T-helper 2 cell treated with Interferon-gamma antibody and Interleukin-4, amounts not matched to agents 5 μg/mL and 100 μg/mL, for 36 hours (primary cell): ENCODE measurements around the gene RETN.
"Not testable (repeated sequence)": the region's sequence is repeated elsewhere in the genome, so short reads cannot be mapped to it uniquely, and the experiment has no call there.

Source experiments
- DNase-seq: peaks from one replicate; pipeline ENCODE4 v3.0.0; 2021; ENCODE audit warnings: low spot score
- H3K27ac Mint-ChIP-seq: one replicate; pipeline ENCODE4 v1.8.0; 2021; ENCODE audit warnings: mild to moderate bottlenecking, mixed read lengths
- H3K27me3 Mint-ChIP-seq: one replicate; pipeline ENCODE4 v1.8.0; 2021; ENCODE audit warnings: low read depth, mixed read lengths
- H3K36me3 Mint-ChIP-seq: one replicate; pipeline ENCODE4 v1.8.0; 2021; ENCODE audit warnings: low read depth, mixed read lengths
- H3K4me1 Mint-ChIP-seq: one replicate; pipeline ENCODE4 v1.8.0; 2021; ENCODE audit warnings: low read depth, mixed read lengths
- H3K4me3 Mint-ChIP-seq: one replicate; pipeline ENCODE4 v1.8.0; 2022; ENCODE audit warnings: mild to moderate bottlenecking, moderate library complexity, mixed read lengths
- H3K9me3 Mint-ChIP-seq: one replicate; pipeline ENCODE4 v1.8.0; 2021; ENCODE audit warnings: mixed read lengths

RETN gene

GRCh38 chr19:7643629-7644549 lies 25.0 kb upstream of the RETN start:
- H3K27me3 Mint-ChIP-seq, H3K4me3 Mint-ChIP-seq, H3K4me1 Mint-ChIP-seq, H3K27ac Mint-ChIP-seq, DNase-seq, H3K9me3 Mint-ChIP-seq: not testable (repeated sequence)
- H3K36me3 Mint-ChIP-seq: peaks cover 32% of the 10 kb centered on the region

DNA sequence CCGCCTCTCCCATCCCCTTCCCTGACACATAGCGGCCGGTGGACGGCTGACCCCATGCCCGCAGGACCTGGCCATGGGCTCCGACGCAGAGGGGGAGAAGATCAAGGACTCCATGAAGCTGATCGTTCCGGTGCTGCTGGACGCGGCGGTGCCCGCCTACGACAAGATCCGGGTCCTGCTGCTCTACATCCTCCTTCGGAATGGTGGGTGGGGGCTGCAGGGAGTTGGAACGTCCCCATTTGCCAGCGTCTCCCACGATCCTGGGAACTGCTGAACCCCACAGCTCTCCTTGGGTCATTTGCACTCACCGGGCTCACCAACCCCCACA lies 24.3 kb upstream of the RETN start:
- no peaks in the 10 kb centered on the region for H3K9me3 Mint-ChIP-seq
- H3K4me1 Mint-ChIP-seq: peaks cover 7% of the 10 kb centered on the region
- peaks cover 29% of the 10 kb centered on the region for H3K36me3 Mint-ChIP-seq
- H3K27ac Mint-ChIP-seq: no peak overlapping the region
- H3K27me3 Mint-ChIP-seq: no peaks in the 10 kb centered on the region
- H3K4me3 Mint-ChIP-seq: no peak overlapping the region
- no peak for DNase-seq

- Mint-ChIP-seq H3K36me3 (peaks cover 22% of the 10 kb centered on the region), H3K27ac (no peak overlapping the region), H3K27me3 (no peaks in the 10 kb centered on the region), H3K4me1 (peaks cover 3% of the 10 kb centered on the region), H3K9me3 (no peaks in the 10 kb centered on the region), H3K4me3 (no peak overlapping the region)
- no peak for DNase-seq
Observed at GRCh38 chr19:7645163-7645562, 23.7 kb upstream of the RETN start.

DNA sequence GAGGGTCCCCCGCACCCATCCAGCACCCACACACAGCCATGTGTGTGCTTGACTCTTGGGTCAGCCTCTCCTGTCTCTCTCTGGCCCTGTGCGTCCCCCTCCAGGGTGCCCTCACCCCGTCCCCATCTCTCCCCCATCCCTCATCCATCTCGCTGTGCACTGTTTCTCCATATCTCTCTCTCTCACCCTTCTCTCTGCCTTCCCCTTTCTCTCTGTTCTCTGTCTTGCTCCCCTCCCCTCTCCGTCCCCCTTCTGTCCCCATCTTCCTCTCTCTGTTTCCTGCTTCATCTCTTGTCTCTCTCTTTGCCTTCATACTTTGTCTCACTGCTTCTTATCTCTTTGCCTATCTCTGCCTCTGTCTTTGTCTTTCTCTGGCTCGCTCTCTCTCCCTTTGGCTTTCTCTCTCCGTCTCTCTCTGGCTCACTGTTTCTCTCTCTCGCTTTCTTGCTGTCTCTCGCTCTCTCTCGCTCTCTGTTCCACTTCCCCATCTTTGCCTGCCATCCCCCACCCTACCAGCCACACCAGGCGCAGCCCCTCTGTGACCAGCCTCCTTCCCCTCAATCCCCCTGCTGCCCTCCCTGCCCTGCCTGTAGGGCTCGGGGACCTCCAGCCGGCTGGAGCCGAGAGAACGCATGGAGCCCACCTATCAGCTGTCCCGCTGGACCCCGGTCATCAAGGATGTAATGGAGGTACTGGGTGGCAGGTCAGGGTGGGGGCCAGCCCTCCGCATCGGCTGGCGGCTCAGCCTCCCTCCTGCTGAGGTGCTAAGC lies 23.0 kb upstream of the RETN start:
- Mint-ChIP-seq H3K27me3 (no peaks in the 10 kb centered on the region), H3K9me3 (no peaks in the 10 kb centered on the region), H3K4me3 (no peak overlapping the region), H3K36me3 (peaks cover 19% of the 10 kb centered on the region), H3K4me1 (peaks cover 3% of the 10 kb centered on the region), H3K27ac (peak overlapping the region; percentile 2)
- no peak for DNase-seq

DNA sequence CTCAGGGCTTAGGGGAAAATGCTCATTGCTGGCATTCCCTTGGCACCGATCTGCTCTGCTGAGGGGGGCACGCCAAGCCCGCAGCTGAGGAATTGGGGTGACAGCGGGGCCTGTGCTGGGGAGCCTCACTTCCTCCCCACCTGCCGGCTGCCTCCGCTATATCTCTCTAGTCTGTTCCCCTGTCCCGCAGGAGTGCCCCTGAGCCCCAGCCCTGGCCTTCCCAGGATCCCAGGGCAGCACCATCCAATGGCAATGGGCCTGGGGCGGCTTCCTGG lies 22.5 kb upstream of the RETN start:
- no peaks in the 10 kb centered on the region for H3K27me3 Mint-ChIP-seq
- no peak overlapping the region for H3K27ac Mint-ChIP-seq
- H3K4me3 Mint-ChIP-seq: no peak overlapping the region
- H3K9me3 Mint-ChIP-seq: no peaks in the 10 kb centered on the region
- peaks cover 19% of the 10 kb centered on the region for H3K36me3 Mint-ChIP-seq
- DNase-seq: no peak
- peaks cover 3% of the 10 kb centered on the region for H3K4me1 Mint-ChIP-seq

DNA sequence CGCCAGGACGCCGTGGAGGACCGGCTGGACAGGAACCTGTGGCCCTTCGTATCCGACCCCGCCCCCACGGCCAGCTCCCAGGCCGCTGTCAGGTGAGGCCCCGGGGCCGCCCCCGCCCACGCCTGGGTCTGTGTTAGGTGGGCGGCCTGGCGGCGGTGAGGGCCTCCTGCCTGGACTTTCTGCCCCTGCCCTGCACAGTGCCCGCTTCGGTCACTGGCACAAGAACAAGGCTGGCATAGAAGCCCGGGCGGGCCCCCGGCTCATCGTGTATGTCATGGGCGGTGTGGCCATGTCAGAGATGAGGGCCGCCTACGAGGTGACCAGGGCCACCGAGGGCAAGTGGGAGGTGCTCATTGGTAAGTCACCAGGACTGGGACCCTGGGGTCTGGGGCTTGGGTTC lies 21.7 kb upstream of the RETN start:
- Mint-ChIP-seq H3K4me3 (no peak overlapping the region), H3K9me3 (no peaks in the 10 kb centered on the region), H3K27me3 (no peaks in the 10 kb centered on the region), H3K36me3 (peaks cover 19% of the 10 kb centered on the region), H3K27ac (no peak overlapping the region), H3K4me1 (peaks cover 4% of the 10 kb centered on the region)
- no peak for DNase-seq

- DNase-seq: no peak
- peaks cover 13% of the 10 kb centered on the region for H3K36me3 Mint-ChIP-seq
- peaks cover 7% of the 10 kb centered on the region for H3K4me1 Mint-ChIP-seq
- H3K27ac Mint-ChIP-seq: no peak overlapping the region
- no peaks in the 10 kb centered on the region for H3K27me3 Mint-ChIP-seq
- H3K9me3 Mint-ChIP-seq: no peaks in the 10 kb centered on the region
- no peak overlapping the region for H3K4me3 Mint-ChIP-seq
Observed at GRCh38 chr19:7648265-7649014, 20.4 kb upstream of the RETN start.

- no peaks in the 10 kb centered on the region for H3K9me3 Mint-ChIP-seq
- no peak for DNase-seq
- peaks cover 6% of the 10 kb centered on the region for H3K36me3 Mint-ChIP-seq
- H3K4me1 Mint-ChIP-seq: peaks cover 7% of the 10 kb centered on the region
- H3K27ac Mint-ChIP-seq: no peak overlapping the region
- no peaks in the 10 kb centered on the region for H3K27me3 Mint-ChIP-seq
- H3K4me3 Mint-ChIP-seq: no peak overlapping the region
Observed at GRCh38 chr19:7650148-7650547, 18.7 kb upstream of the RETN start.

DNA sequence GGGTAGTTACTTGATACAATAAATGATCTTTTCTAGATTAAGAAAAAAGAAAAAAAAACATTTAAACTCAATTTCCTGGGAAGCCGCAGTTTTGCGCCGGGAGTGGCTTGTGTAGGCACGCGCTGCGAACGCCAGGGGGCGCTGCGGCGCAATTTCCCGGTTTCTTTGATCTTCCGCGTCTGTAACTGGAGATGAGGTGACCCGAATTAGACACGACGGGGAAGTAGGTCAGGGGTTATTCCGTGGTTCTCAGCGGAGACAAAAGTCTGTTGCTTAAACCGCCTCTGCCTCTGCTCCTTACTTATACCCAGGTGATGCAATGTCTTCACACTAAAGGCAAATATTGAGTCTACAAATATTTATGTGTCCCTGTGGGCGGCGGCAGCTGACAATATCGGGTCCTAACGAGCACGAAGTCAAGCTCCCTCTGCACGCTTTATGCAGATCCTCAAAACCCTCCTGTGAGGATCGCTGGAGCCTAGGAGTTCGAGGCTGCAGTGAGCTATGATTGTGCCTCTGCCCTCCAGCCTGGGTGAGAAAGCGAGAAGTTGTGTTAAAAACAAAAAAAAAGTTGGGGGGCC lies 16.7 kb upstream of the RETN start:
- Mint-ChIP-seq H3K4me1 (peaks cover 7% of the 10 kb centered on the region), H3K27ac (peak overlapping the region; percentile 69), H3K4me3 (peak overlapping the region; percentile 76), H3K36me3 (peaks cover 2% of the 10 kb centered on the region), H3K9me3 (no peaks in the 10 kb centered on the region), H3K27me3 (no peaks in the 10 kb centered on the region)
- peak; percentile 80 for DNase-seq

DNA sequence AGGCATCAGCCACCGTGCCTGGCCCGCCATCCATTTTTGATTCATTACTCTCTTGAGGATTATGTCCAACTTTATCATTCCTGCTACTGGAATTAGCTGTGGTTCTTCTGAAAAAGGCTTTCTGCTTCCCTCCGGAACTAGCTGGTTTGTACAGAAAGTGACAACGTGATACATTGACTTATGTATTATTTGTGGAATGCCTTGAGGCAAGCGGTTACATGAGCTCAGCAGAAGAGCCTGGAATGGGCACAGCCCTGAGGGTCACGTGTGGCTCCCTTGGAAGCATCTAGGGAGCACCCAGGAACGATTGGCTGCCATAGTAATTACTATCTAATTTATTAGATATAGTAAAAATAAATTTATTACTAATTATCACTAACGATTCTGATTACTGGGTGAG lies 14.4 kb upstream of the RETN start:
- Mint-ChIP-seq H3K27ac (no peak overlapping the region), H3K27me3 (no peaks in the 10 kb centered on the region), H3K4me1 (peaks cover 15% of the 10 kb centered on the region), H3K9me3 (no peaks in the 10 kb centered on the region), H3K36me3 (no peaks in the 10 kb centered on the region), H3K4me3 (no peak overlapping the region)
- no peak for DNase-seq

DNA sequence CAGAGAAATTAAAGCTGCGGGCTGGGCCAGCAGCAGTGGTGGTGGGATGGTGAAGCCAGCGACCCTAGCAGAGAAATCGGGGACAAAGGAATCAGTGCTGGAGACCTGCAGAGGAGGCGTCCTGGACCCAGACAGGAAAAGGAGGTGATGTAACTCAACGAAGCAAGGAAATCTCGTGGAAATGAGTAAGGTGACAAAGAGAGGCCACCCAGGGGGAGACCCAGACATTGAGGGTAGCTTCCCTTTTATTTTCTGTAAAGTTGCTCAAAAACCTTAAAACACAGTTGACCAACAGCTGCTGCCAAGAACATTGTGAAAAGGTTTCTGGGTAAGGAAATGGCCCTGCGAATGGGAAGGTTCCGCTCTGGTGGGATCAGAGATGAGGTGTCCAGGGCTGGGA lies 13.3 kb upstream of the RETN start:
- DNase-seq: no peak
- peaks cover 15% of the 10 kb centered on the region for H3K4me1 Mint-ChIP-seq
- H3K36me3 Mint-ChIP-seq: no peaks in the 10 kb centered on the region
- H3K9me3 Mint-ChIP-seq: no peaks in the 10 kb centered on the region
- no peak overlapping the region for H3K27ac Mint-ChIP-seq
- no peaks in the 10 kb centered on the region for H3K27me3 Mint-ChIP-seq
- no peak overlapping the region for H3K4me3 Mint-ChIP-seq

DNA sequence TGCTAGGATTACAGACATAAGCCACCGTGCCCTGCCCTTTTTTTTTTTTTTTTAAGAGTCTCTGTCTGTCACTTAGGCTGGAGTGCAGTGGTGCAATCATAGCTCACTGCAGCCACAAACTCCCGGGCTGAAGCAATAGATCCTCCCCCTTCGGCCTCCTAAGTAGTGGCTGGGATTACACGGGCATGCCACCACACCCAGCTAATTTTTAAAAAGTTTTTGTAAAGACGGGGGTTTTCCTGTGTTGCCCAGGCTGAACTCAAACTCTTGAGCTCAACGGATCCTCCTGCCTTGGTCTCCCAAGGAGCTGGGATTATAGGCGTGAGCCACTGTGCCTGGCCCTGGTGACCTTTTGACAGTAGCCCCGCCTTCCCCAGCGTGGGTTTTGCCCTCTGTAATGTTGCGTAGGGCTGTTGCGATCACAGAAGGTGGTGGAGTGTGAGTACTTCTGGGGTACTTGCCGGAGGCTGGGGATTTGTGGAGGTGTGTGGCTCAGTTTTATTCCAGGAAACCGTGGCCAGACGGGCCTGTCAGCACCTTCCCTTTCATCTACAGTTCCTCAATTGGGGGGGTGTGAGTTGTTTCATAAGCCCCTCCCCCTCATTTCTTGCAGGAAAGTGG lies 11.6 kb upstream of the RETN start:
- peaks cover 13% of the 10 kb centered on the region for H3K4me1 Mint-ChIP-seq
- no peaks in the 10 kb centered on the region for H3K27me3 Mint-ChIP-seq
- H3K4me3 Mint-ChIP-seq: no peak overlapping the region
- no peaks in the 10 kb centered on the region for H3K36me3 Mint-ChIP-seq
- no peaks in the 10 kb centered on the region for H3K9me3 Mint-ChIP-seq
- peak; percentile 42 for DNase-seq
- H3K27ac Mint-ChIP-seq: no peak overlapping the region

GRCh38 chr19:7658219-7658686 lies 10.6 kb upstream of the RETN start:
- H3K36me3 Mint-ChIP-seq: no peaks in the 10 kb centered on the region

More at GRCh38 chr19:7658219-7658686, 10.6 kb upstream of the RETN start:
- peak; percentile 35 for DNase-seq
- Mint-ChIP-seq H3K27me3 (no peaks in the 10 kb centered on the region), H3K4me1 (peaks cover 12% of the 10 kb centered on the region), H3K27ac (peak overlapping the region; percentile 62), H3K9me3 (no peaks in the 10 kb centered on the region), H3K4me3 (peak overlapping the region; percentile 57)
